Activated T-cell treated with anti-CD3 and anti-CD28 coated beads for 1 hour (primary cell): ENCODE results near the gene PDE1A.

Experiments
- DNase-seq: peaks from one replicate; pipeline ENCODE4 v3.0.0-alpha.2; 2020; ENCODE audit warnings: low read depth

PDE1A gene

DNA sequence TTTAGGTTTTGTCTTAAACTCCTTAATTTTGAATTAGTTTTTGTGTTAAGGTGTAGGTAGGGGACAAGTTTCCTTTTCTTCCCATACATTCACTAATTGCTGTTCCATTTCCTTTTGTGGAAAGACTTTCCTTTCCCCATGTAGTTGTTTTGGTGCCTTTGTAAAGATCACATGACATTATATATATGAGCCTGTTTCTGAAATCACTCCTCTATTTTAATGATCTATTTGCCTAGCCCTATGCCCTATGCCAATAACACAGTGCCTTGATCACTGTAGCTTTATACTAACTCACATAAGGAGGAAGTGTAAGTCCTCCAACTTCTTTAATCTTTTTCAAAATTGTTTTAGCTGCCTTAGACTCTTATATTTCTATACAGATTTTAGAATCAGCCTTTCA lies 229.3 kb downstream of the PDE1A start:
- DNase-seq, result no peak

DNA sequence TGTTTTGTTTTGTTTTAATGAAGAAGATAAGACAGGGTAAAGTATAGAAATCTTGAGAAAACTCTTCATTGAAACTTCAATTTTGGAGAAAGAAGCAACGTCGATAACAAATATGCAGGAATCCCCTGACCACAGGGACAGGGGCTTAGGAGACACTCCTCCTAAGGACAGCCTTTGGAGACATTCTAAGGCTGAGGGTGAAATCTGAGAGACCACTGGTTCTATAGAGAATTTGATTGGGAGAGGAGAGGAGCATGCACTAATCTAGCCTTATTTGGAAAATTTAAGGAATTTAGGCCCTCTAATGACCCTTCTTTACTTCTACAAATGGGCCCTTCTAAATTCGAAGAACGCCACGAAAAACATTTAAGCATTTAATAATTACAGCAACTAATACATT lies 233.5 kb downstream of the PDE1A start:
- no peak for DNase-seq

DNA sequence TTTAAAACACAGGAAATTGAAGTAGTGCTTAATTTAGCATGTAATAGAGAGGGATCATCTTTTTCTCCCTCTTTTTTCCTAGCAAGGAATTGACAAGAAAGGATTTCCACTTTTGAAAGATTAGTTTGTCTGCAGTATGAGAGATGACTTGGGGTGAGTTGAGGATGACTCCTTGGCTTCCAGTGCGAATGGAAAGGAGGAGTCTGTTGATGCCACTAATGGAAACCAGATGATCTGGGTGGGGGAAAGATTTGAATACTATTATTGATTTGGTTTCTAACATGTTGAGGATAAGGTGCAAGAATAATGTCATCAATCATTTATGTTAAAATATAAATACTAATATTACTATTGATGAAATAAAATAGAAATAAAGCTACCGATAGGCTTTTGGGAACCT lies 235.8 kb downstream of the PDE1A start:
- no peak for DNase-seq

DNA sequence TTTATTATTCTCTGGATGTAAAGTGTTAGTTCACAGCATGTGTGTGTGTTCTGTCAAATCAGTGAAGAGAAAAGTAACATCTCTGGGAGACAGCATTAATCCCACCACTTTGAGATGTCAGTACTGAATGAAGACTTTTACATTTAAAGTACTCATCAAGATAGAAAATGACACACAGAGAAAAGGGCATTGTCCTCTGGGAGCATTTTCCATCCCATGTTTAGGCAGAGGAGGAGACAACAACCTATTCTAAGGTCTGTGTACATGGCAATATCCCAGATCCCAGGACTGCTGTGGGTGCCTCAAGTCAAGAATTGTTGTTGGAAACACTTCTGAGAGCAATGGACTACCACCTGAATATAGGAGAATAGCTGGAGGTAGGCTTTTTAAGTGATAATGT lies 239.7 kb downstream of the PDE1A start:
- DNase-seq, result no peak

DNA sequence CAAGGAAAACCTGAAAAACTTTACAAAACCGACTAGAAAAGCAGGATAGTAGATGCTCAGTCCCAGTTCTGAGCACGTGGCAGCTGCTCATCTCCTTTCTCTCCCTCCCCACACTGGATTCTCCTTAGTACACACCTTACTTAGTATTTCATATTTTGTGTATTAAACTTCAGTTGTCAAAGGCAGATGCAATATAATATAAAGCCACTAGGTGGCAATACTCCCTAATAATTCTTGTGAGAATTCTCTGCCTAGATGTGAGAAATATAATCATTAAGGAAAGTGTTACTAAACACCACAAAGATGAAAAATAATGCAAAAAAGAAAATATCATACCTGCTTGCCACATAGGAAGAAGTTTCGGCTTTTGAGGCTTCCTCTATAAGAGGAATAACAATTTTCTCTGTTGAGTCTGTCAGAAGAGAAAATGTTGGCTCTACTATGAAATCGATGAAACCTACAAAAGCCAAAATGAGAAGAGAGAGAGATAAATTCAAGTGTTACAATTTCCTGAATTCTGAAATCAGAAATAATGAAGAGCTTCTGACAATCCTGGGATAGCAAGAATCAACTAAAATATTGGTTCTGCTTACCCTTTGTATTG lies 240.6 kb downstream of the PDE1A start:
- DNase-seq, result no peak

DNA sequence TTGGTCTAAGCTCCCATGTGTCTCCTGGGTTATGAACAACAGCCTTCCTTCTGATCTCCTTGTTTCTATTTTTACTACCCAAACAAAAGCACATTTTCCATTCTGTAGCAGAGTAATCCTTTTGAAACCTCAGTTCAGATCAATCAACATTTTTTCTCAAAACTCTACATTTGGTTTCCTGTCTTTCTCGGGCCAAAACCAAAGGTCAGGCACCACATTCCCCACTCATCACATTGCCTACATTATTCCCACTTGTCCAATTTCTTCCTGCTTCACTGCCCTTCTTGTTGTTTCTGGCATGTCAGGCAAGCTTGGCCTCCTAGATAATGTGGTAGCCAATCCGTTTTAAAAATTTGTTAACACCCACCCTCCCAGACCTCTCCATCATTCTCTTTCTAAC lies 244.4 kb downstream of the PDE1A start:
- no peak for DNase-seq

DNA sequence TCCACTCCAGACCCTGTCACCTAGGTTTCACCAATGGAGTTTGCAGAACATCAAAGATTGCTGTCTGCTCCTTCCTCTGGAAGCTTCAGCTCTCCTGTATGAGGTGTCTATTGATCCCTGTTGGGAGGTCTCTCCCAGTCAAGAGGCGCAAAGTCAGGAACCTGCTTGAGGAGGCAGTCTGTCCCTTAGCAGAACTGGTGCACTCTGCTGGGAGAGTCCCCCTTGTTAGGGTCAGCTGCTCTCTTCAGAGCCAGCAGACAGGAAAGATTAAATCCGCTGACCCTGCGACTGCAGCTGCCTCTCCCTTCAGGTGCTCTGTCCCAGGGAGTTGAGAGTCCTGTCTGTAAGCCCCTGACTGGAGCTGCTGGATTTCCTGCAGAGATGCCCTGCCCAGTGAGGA lies 245.5 kb downstream of the PDE1A start:
- DNase-seq, result no peak

DNA sequence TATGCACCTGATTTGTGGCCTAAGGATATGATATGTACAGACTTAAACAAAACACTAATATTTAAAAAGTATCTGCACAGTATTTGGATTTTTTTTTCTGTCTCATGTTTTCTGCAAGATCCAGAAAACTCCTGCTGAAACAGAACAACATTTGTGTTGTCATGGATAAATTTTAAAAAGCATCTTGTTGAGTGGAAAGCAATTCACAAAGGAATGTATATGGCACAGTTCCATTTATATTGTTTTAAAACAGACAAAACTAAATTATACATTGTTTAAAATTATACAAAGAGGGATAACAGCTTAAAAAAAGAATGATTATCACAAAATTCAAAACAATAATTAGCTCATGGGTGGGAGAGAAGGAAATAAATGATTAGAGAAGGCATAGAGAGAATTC lies 247.7 kb downstream of the PDE1A start:
- no peak for DNase-seq

DNA sequence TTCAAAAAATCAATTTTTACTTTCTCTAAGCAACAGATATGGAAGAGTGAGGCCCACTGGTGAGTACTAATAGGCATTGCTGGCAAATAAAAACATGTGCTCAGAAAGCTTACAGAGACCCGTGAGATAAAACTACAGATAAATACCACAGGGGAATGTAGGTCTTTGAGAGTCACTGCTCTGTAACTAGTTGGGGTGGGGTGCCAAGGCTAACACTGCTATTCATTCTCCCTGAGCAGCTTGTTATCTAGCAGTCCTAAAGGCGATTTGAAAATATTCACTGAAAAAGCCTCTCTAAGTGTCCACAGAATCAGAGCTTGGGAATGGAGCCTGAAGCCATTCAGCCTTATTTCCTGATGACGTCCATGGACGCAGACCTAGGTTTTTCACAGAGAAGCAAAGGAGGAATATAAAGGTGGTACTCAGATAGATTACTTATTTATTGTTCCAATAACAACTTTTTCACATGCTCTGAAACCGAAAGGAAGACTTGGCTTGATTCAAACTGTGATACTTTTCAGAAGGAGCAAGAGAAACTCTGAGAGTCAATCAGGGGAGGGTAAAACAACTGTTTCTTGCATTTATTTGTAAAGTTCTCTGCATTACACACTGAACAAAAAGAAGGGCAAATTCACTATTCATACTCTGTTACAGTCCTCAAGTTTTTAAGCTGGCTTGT lies 252.8 kb downstream of the PDE1A start:
- DNase-seq, result no peak

DNA sequence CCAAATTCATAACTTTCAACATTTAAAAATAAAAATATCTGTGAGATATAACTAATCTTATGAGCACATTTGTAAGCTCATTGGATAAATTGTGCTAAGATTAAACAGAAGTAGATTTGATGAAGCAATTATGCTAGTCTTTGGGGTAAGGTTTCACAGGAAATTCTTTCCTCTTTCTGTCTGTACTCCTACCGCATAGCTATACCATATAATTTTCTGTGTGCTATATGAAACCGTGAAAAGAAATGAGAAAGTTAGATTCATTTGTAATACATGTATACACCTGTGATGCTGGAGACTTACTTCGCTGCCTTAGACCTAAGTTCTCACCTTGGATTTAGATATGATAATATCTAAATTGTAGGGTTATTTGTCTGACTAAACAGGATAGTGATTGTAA lies 256.5 kb downstream of the PDE1A start:
- no peak for DNase-seq

DNA sequence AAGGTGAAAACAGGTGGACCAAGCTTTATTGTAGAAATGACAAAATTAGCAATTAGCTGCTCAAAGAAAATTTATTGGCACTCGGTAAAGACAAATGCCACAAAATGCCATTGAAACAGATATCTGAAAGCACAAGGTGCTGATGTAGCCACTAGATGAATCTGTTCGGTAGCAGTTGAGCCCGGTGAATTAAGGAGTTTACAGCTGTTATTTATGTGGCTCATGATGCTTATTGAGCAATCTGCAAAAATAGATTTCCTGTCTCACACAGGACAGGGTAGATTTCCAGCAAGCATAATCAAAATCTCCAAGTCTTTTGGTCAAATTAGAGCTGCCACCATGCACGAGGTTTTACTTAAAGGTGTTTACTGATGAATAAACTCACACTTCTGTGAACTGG lies 259.0 kb downstream of the PDE1A start:
- no peak for DNase-seq

DNA sequence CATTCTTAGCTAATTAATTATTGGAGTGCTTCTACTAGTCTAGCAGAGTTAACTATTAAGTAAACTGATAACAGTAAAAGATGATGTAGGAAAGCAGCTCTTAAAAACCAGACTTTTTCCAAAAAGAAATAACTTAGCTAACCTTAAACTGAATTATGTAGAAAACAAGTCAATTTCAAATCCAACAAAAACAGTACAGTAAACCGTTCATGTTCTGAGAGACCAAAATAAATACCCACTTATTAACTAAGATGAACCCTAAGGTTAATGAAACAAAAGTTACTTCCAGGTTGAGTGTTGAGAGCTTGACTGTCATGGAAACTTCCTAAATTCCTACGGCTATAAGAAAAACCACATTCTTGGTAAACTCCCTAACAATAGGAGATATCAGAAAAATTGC lies 260.0 kb downstream of the PDE1A start:
- DNase-seq, result no peak

DNA sequence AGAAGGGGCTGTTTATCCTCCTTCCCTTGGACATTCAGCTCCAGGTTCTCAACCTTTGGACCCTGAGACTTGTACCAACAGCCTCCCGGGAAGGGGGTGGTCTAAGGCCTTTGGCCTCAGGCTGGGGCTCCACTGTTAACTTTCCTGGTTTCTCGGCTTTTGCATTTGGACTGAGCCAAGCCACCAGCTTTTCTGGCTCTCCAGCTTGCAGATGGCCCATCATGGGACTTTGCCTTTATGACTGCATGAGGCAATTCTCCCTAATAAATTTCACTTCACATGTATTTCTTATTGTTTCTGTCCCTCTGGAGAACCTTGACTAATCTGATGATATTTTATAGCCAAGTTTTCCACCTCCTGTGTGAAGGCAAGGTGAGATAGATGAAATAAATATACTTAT lies 260.4 kb downstream of the PDE1A start:
- DNase-seq, result no peak

DNA sequence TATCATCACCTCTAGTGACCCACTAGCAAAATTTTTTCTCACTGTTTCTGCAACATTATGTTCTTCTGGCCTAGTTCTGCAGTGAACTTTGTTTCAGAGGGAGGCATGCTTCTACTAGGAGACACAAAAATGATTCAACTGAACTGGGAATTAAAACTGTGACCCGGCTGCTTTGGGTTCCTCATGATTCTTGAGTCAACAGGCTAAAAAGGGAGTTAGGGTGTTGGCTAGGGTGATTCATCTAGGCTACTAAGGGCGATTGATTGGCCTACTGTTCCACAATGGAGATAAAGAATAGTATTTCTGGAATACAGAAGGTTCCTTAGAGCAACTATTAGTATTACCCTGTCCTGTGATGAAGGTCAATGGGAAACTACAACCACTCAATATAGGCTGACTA lies 261.6 kb downstream of the PDE1A start:
- DNase-seq, result no peak

DNA sequence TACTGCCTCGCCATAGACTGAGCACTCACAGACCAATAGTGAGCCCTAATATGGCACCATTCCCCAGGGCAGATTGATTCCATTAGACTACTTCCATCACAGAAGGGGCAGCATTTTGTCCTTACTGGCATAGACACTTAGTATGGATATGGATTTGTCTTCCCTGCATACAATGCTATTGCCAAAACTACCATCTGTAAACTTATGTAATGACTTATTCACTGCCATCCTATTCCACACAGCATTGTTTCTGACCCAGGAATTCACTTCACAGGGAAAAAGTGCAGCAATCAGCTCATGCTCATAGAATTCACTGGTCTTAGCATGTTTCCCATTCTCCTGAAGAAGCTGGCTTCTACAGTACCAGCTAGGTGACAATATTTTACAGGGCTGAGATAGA lies 262.1 kb downstream of the PDE1A start:
- no peak for DNase-seq

DNA sequence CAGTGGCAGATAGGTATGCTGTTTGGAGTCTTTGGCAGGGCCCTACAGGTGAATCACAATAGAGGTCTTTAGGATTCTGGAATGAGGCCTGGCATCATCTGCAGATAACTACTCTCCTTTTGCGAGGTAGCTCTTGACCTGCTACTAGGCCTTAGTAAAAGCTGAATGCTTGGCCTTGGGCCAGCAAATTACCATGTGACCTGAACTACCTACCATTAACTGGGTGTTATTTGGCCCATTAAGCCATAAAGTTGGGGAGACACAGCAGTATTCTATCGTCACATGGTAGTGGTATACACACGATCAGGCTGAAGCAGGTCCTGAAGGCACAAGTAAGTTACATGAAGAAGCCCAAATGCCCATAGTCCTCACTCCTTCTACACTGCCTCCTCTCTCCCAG lies 263.0 kb downstream of the PDE1A start:
- no peak for DNase-seq

DNA sequence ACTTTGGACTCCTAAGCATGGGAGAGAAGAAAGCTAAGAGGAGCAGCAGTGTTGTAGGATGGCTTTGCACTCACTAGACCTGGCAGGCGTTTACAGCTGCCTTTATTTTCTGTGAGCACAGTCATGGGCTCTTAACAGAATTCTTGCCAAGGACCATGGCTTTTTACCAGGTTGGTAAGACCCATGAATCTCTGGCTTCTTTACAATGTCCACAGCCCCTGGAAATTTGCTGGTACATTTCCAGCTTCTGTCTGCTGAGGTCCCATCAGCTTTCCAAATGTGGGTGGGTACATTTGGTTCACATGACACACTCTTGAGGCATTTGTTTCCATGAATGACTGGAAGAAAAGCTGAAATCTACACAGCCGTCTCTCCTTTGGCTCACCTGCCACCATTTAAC lies 278.5 kb downstream of the PDE1A start:
- DNase-seq, result no peak

DNA sequence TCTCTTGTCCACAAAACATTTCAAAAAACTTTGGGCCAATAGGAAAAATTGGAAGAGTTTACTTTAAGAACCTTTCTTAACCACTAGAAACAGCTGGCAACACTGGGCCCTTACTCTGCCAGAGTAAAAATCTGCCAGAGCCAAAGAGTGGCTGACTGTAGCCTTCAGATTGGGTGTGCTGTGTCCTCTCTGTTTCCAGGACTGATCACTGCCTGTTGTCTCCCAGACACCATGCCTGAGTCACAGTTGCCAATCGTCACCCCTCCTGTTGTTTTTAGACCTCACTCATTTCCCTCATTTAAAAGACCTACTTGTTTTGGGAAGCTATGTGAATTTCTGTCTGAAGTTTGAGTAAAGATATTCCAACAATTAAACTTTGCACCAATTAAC lies 282.1 kb downstream of the PDE1A start:
- DNase-seq, result no peak

DNA sequence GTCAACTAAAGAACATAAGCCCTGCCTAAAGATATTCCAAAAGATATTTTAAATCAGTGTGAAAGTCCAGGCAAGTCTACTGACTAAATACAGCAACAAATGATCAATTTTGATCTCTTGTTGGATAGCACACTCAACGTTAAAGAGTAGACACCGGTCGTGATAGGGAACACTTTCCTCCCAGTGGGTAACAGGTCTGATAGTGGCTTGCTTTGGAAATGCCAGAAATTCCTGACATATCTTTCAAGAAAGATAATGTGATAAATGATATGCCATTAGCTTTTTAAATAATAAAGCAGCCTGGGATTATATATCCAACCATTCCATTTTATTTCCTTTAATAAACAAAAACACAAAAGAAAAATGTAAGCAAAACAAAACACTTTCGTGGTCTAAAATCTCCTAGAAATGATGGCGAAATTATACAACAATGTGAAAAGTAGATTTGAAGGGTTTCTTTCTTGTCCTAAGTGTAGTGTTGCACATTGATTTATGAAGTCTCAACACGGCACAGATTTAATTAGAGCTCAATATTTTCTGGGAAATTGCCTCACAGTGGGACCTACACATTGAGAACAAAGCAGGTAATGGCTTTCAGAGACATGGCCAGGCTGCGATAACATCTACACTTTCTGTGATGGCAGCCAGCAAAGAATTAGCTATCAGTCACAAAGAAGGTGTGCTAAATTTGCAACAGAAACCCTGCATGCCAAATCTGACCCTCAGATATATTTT lies 282.6 kb downstream of the PDE1A start:
- no peak for DNase-seq

DNA sequence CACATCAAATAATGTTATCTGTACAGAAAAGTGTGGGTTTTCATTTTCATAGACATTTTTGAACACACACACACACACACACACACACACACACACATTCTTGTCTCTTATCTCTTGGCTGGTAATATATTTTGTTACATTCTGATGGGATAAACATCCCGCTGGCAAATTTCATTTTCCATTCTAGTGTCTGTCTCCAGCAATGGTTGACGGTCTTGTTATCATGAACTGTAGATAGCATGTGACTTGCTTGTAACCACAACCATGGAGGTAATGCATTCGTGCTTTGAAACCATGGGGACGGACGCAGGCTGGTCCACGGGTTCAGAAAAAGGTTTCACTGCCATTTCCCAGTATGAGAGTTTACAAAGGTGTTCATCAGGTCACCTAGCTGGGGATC lies 284.8 kb downstream of the PDE1A start:
- no peak for DNase-seq

DNA sequence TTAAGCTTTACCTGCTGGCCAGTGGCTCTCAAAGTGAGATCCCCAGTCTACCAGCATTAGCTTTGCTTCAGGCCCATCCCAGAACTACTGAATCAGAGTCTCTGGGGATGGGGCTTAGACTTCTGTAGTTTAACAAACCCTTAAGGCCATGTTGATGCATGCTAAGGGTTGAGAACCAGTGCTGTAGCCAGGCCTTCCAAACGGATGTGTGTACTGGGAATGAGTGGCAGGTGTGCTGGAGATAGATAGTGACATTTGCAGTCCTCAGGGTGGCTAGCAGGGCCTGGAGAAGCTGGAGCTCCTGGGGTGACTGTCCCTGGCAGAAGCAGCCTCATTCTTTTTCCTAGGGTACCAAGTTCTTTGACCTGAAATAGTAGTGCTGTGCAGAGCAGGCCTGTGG lies 292.6 kb downstream of the PDE1A start:
- DNase-seq, result no peak

DNA sequence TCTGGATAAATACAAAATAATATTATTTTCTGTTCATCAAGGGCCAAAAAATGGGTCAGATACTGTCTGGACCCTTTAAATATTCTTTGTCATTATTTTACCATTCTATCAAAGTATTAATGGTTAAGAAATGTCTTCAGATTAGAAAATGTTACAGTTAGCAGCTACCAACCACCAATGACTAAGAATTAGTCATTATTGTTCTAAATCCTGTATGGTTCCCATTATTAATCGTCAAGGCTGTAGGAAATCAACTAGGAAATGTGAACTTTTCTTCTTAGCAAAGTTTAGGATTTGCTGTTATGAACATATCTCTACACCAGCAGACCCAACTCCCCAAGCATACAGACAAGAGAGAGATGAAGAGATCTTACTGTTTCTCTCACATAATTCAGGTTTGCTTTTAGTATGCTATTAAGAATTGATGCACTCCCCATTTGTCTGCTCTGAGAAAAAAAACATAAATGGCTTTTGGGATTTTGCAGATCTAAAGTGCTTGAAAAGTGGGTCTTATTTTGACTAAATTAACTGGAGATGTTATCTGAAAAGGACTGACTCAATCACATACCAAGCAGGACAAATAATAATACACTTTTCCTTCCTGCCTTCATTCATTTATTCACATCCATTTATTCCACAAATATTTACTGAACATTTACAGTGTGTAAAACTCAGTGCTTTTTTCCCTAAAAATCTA lies 293.5 kb downstream of the PDE1A start:
- DNase-seq, result no peak

DNA sequence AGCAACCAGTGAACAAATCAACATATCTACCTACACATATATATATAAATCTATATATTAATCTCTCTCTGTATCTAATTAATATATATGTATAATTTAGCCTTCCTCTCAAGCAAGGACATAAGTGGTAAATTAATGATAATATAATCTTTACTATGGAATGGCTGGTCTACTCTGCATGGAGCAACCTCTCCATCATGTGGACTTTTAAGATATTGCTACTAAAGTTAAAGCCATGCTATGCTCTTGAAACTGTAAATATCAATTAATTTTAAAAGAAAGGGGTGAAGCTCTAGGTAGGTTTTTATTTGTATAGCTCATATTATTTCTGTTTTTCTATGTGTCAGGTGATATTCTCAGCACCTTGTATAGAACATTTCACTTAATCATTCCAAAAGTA lies 294.2 kb downstream of the PDE1A start:
- DNase-seq, result no peak
